Fibroblast of lung (primary cell): ENCODE data around the gene NTRK3. TPM values are rescaled to one million over a fixed set of nuclear protein-coding genes. Genes with fewer than 3 reads are reported as not detected.
A peak's percentile ranks its signal among the peaks of the same experiment; 100 is the strongest.

Experiments
- DNase-seq, 2 donors: peaks; one replicate each; pipeline versions ENCODE4 v3.0.0 to v3.0.0-alpha.2; 2010; ENCODE audit warnings: low read depth in 2 of 2
- H2AFZ ChIP-seq: 2 replicates; pipeline ENCODE4 v1.5.1; 2012; ENCODE audit warnings: low read length, control low read depth, inconsistent platforms
- H3K27ac ChIP-seq: 2 replicates; pipeline ENCODE4 v1.5.1; 2011; ENCODE audit warnings: low read length, control low read depth; ENCODE audit not compliant: insufficient read depth
- H3K27me3 ChIP-seq: 2 replicates; pipeline ENCODE4 v1.5.1; 2011; ENCODE audit warnings: mild to moderate bottlenecking, low read length; ENCODE audit not compliant: control insufficient read depth, insufficient read depth
- H3K36me3 ChIP-seq: 2 replicates; pipeline ENCODE4 v1.5.1; 2011; ENCODE audit warnings: low read length; ENCODE audit not compliant: control insufficient read depth, insufficient read depth
- H3K4me1 ChIP-seq: 2 replicates; pipeline ENCODE4 v1.5.1; 2011; ENCODE audit warnings: low read length; ENCODE audit not compliant: control insufficient read depth, insufficient read depth; ENCODE audit errors: extremely low read depth
- H3K4me2 ChIP-seq: 2 replicates; pipeline ENCODE4 v1.5.1; 2011; ENCODE audit warnings: low read length, control low read depth; ENCODE audit not compliant: insufficient read depth; ENCODE audit errors: extremely low read depth
- H3K4me3 ChIP-seq, 4 experiments: fragments of 200-600 bp in 1 of 4; sonication (generic) in 1 of 4; replicated peaks in 1 of 4; 2 replicates each; pipeline ENCODE4 v1.5.1; 2011 to 2016; ENCODE audit warnings: low read length in 4 of 4, low read depth in 3 of 4, mild to moderate bottlenecking in 3 of 4, control low read depth in 2 of 4, inconsistent platforms in 1 of 4, mixed read lengths in 1 of 4; ENCODE audit not compliant: insufficient read depth in 1 of 4; ENCODE audit errors: control extremely low read depth in 1 of 4
- H3K79me2 ChIP-seq: 2 replicates; pipeline ENCODE4 v1.5.1; 2012; ENCODE audit warnings: mild to moderate bottlenecking, low read length, inconsistent platforms; ENCODE audit not compliant: control insufficient read depth, insufficient read depth
- H3K9ac ChIP-seq: 2 replicates; pipeline ENCODE4 v1.5.1; 2011; ENCODE audit warnings: mild to moderate bottlenecking, low read length, control low read depth; ENCODE audit not compliant: insufficient read depth
- H3K9me3 ChIP-seq: 2 replicates; pipeline ENCODE4 v1.5.1; 2012; ENCODE audit warnings: low read depth, low read length; ENCODE audit not compliant: control insufficient read depth, insufficient read depth
- H4K20me1 ChIP-seq: 2 replicates; pipeline ENCODE4 v1.5.1; 2011; ENCODE audit warnings: low read length; ENCODE audit not compliant: control insufficient read depth, insufficient read depth; ENCODE audit errors: extremely low read depth
- EZH2 ChIP-seq: IDR thresholded peaks from 2 replicates; pipeline ENCODE4 v1.5.1; 2012; ENCODE audit warnings: low read length, control low read depth, mild to moderate bottlenecking; ENCODE audit errors: missing control alignments
- polyA plus RNA-seq, 2 donors: library from polyadenylated mRNA; depleted of rRNA in 1 of 2; stranded (reverse) in 1 of 2; unstranded in 1 of 2; fragments of >200 nt; gene quantifications; 2 replicates each; pipeline ENCODE4 v1.2.1, GENCODE V29; 2011 to 2012; ENCODE audit warnings: missing spikeins in 1 of 2
- total RNA-seq: library from RNA; depleted of rRNA; stranded (reverse); fragments of >200 nt; gene quantifications from 2 replicates; pipeline ENCODE4 v1.2.1, GENCODE V29; 2014
- TF ChIP-seq, protein P1 (sequence below), 2 donors: IDR thresholded peaks in 1 of 2; conservative IDR thresholded peaks in 1 of 2; 1 replicate in 1 of 2; 2 replicates in 1 of 2; pipeline ENCODE4 v1.5.1; 2011 to 2012; ENCODE audit warnings: low read length in 2 of 2, control low read depth in 1 of 2, inconsistent platforms in 1 of 2, low read depth in 1 of 2, mild to moderate bottlenecking in 1 of 2

NTRK3 gene
- total and polyA plus RNA-seq, 2 donors (not counting 1 experiment from before 2014, with no cell fraction given), result 0.06 TPM; not detected in 1

DNA sequence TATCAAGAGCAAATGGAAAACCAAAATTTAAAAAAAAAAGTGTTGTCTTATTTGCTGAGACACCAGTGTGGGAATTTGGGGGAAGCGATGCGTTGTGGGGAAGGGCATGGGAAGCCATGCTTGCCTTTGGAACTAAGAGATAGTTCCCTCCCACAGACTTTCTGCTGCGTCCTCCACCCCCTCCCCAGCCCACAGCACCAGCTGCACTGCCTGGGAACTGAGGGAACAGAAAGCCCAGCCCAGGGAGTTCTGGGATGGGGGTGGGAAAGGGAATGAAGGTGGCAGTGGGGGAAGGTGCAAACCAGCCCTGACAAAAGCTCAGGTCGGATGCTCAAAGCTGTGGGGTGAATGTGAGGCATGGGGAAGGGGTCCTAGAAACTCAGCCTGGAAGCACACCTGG lies 8.1 kb upstream of the NTRK3 start:
- H3K27me3 ChIP-seq, result no peaks in the 10 kb centered on the region
- H3K9ac ChIP-seq, result no peak overlapping the region
- no peaks in the 10 kb centered on the region for H3K4me1 ChIP-seq
- no peaks in the 10 kb centered on the region for H3K79me2 ChIP-seq
- TF ChIP-seq, protein P1, sequence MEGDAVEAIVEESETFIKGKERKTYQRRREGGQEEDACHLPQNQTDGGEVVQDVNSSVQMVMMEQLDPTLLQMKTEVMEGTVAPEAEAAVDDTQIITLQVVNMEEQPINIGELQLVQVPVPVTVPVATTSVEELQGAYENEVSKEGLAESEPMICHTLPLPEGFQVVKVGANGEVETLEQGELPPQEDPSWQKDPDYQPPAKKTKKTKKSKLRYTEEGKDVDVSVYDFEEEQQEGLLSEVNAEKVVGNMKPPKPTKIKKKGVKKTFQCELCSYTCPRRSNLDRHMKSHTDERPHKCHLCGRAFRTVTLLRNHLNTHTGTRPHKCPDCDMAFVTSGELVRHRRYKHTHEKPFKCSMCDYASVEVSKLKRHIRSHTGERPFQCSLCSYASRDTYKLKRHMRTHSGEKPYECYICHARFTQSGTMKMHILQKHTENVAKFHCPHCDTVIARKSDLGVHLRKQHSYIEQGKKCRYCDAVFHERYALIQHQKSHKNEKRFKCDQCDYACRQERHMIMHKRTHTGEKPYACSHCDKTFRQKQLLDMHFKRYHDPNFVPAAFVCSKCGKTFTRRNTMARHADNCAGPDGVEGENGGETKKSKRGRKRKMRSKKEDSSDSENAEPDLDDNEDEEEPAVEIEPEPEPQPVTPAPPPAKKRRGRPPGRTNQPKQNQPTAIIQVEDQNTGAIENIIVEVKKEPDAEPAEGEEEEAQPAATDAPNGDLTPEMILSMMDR (conservative IDR thresholded peaks at IDR 0.05 in 1 of 2, IDR thresholded peaks at IDR 0.05 in 1 of 2; ENCODE audit: low read depth in 1 of 2, low read length in 2 of 2), result no peak
- no peak for TF ChIP-seq EZH2
- H3K4me3 ChIP-seq, result no peak overlapping the region
- no peak overlapping the region for H3K4me2 ChIP-seq
- no peaks in the 10 kb centered on the region for H3K9me3 ChIP-seq
- no peaks in the 10 kb centered on the region for H3K36me3 ChIP-seq
- DNase-seq, result no peak
- H2AFZ ChIP-seq, result no peak overlapping the region
- H4K20me1 ChIP-seq, result no peaks in the 10 kb centered on the region
- H3K27ac ChIP-seq, result no peak overlapping the region

DNA sequence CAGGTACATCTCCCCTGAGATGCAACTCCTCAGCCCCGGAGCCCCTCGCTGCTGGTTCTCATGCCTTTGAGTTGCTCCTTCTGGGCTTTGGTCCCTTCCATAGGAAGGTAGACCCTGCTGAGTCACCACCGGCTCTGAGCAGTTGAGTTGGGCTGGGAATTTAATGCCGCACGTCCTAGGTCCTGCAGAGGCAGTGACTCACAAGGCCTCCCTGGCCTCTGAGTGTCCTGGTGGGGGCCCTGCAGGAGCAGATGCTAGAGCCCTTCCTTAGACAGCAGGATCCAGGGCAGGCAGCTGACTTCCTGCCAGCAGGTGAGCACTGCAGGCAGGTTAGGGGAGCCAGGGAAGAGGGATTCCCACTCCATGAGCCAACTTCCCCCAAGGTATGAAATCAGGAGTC lies 5.5 kb upstream of the NTRK3 start:
- Histone ChIP-seq H3K27me3 (peaks cover 15% of the 10 kb centered on the region), H3K79me2 (no peaks in the 10 kb centered on the region), H2AFZ (no peak overlapping the region), H3K4me3 (no peak overlapping the region), H3K4me2 (no peak overlapping the region), H3K36me3 (no peaks in the 10 kb centered on the region), H3K9ac (no peak overlapping the region), H3K27ac (no peak overlapping the region), H3K4me1 (no peaks in the 10 kb centered on the region), H3K9me3 (no peaks in the 10 kb centered on the region), H4K20me1 (no peaks in the 10 kb centered on the region)
- DNase-seq, result peak in 1 of 2 donors; percentile 54
- TF ChIP-seq, protein P1 (conservative IDR thresholded peaks at IDR 0.05 in 1 of 2, IDR thresholded peaks at IDR 0.05 in 1 of 2; ENCODE audit: low read depth in 1 of 2, low read length in 2 of 2), result no peak

DNA sequence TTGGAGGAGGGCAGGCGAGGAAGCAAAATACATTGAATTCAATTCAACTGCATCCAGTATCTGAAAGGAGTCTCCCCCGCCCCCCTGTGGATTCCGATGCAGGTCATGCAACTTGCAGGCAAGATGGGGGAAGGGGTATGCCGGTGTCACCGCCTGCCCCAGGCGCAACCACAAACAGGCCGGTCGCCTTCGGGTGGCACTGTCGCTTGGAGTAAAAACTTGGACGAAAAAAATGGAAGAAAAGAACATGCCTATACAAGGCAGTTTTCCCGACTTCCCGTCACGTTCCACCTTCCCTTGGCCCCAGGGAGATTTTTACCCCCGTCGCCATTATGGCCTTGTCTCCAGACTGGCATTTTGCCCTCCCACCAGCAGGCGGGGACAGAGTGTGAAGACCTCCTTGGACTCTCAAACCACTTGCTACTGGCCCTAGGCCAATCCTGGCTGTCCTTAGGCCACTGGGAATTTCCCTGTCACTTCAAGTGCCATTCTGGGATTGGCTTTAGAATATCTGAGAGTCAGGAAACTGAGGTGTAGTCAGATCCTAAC lies 1.6 kb upstream of the NTRK3 start:
- H3K27me3 ChIP-seq, result peaks cover 31% of the 10 kb centered on the region
- TF ChIP-seq, protein P1 (conservative IDR thresholded peaks at IDR 0.05 in 1 of 2, IDR thresholded peaks at IDR 0.05 in 1 of 2; ENCODE audit: low read depth in 1 of 2, low read length in 2 of 2), result peak in 1 of 2 donors; percentile 7
- peak; percentile 37 for TF ChIP-seq EZH2

More for the DNA sequence above, 1.6 kb upstream of the NTRK3 start:
- Histone ChIP-seq H3K4me3 (no peak overlapping the region), H3K4me1 (no peaks in the 10 kb centered on the region), H3K79me2 (no peaks in the 10 kb centered on the region), H3K27ac (no peak overlapping the region), H3K4me2 (no peak overlapping the region), H3K9me3 (no peaks in the 10 kb centered on the region), H3K36me3 (no peaks in the 10 kb centered on the region), H2AFZ (no peak overlapping the region), H3K9ac (no peak overlapping the region), H4K20me1 (no peaks in the 10 kb centered on the region)
- DNase-seq, result peak in 1 of 2 donors; percentile 27
